ENCODE data around the gene EME1. TPM values are rescaled to one million over a fixed set of nuclear protein-coding genes. Genes with fewer than 3 reads are reported as not detected.
"Not testable (repeated sequence)": the region's sequence is repeated elsewhere in the genome, so short reads cannot be mapped to it uniquely, and the experiment has no call there.

The EME1 gene, protein sequence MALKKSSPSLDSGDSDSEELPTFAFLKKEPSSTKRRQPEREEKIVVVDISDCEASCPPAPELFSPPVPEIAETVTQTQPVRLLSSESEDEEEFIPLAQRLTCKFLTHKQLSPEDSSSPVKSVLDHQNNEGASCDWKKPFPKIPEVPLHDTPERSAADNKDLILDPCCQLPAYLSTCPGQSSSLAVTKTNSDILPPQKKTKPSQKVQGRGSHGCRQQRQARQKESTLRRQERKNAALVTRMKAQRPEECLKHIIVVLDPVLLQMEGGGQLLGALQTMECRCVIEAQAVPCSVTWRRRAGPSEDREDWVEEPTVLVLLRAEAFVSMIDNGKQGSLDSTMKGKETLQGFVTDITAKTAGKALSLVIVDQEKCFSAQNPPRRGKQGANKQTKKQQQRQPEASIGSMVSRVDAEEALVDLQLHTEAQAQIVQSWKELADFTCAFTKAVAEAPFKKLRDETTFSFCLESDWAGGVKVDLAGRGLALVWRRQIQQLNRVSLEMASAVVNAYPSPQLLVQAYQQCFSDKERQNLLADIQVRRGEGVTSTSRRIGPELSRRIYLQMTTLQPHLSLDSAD
- total RNA-seq (2014; rRNA removed; shearing (Covaris generic)) = 7.5 and 11.8 TPM in 2 replicates

DNA sequence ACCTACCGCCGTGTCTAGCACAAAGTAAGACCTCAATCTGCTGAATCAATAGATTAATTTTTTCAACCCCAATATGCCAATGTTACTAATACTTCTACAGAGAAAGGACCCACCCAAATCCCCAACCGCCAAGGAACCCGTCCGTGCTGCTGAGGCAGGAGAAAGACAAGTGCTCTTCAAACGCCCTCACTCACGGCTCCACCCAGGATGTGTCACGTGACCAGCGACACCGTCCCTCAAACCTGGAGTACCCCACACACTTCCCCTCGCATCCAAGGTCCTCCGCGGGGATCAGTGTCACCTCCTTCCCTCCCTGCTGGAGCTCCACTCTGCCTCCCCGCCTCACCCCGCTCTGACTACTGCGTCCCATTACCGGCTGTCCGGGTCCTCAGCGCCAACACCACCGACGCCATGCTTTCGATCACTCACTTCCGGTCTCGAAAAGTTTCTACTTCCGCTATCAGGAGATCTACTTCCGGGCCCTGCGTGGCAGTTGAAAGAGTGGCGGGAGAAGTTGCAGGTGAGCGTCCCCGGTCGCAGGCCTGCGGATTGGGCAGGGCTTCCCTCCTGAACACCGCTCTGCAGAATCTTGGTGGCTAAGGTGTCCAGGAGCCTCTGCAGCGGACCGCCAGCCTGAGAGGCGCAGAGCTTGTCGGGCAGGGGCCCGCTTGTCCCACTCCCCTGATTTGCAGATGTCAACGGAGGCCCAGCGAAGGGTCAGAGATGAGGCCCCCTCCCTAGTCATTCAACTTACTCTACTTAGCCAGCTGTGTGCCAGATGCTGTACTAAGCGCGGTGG lies at the start of gene EME1, which contains the start of gene MRPL27:
Gene EME1 (plus strand): TSS at position 472 of the 799 bp plus-strand sequence. CDS start 1,980 bp downstream, outside the sequence.
Gene MRPL27 (minus strand): TSS at position 427 of the 799 bp plus-strand sequence. CDS start 14 bp downstream, at position 413.
- peak; percentile 93 for DNase-seq (ENCODE audit: low spot score)

DNA sequence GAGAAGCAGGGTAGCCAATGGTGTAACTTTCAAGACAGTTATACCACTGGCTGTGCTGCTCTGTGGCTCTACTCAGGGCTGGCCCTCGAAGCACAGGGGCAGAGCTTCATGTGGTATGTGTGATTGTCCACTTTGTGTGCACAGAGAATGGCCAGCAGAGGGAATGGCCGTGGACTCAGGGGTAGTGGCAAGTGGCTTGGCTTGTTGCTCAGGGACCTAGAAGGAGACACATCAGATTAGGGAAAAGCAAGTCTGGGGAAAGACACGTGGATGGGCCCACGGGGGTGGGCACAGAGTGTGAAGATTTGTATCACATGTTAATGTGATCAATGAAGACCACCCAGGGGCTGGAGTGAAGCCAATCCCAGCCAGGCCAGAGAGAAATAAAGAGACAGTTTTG lies 47.1 kb upstream of the EME1 start:
- no peak for DNase-seq (ENCODE audit: low spot score)

DNA sequence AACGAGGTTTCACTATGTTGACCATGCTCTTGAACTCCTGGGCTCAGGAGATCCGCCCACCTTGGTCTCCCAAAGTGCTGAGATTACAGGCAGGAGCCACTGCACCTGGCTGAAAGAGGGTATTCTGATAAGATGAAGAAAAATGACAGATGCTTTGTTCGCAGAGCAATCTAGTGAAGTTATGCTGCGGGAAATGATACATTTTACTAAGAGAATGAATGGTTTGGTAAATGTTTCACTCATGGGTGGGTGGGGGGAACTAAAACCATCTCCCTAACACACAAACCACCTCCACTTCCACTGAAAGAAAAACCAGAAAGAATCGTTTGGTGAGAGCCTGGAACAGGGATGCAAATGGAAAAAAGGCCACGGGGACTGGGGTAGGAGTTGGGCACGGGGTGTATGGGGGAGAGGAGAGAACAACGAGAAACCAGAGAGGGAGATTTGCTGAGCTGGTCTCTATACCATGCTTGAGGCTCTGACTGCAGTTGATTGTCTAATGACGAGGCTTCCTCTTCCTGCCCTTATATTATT lies 46.1 kb upstream of the EME1 start:
- no peak for DNase-seq (ENCODE audit: low spot score)

DNA sequence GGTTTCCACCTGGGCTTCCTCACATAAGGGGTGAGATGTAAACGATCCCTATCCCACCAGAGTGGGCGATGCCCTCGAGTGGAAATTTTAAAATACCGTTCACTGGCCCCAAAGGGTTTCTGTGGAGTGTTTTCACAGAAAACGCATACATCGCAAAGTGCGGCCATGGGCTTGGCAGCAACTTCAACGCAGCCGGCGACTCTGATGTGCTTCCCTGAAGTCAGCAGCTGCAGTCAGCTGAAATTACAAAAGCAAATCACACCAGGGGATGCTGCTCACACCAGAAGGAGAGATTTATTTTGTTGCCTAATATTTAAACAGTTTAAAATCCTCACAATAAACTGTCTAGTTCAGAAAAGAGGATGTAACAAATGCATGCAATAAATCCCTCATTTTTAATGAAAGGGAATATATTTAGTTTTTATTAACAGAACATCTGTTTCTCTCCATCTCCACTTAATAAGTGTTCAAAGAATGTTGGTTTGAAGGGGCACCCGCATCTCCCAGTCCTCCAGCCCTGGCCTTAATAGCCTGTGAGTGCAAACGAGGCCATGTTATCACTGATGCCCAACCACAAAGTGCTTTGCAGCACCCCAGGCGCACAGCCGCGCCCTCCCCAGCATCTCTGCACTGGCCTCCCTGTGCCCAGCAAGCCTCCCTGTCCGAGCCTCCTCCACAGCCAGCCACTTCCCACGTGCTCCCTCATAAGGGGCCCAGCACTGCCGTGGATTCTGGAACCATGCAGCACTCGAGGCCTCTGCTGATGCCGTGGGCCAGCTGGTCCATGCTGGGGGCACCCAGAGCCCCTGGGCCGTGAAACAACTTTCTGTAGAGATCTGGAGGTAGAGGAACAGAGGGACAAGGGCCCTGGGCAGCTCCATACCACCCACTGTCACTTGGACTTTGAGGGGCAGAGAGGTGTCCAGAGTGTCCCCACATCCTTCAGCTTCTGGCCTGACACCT lies 44.4 kb upstream of the EME1 start:
- no peak for DNase-seq (ENCODE audit: low spot score)

DNA sequence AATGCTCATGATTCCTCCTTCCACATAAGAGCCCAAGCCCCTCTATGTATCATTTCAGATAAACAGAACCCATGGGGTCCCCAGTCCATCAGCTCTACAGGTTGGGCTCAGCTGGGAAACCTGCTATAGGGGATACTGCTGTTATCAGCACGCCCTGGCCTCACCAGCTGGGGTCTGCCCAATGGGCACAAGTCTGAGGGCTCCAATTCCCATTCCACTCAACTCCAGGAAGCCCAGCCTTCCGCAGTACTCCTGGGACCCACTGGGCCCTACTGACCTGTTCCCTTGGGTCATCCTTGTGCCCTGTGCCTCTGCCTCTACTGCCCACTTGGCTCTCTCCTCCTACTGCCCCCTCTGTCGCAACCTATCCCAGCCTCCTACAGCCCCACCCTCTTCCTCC lies 43.3 kb upstream of the EME1 start:
- DNase-seq (ENCODE audit: low spot score) = no peak

DNA sequence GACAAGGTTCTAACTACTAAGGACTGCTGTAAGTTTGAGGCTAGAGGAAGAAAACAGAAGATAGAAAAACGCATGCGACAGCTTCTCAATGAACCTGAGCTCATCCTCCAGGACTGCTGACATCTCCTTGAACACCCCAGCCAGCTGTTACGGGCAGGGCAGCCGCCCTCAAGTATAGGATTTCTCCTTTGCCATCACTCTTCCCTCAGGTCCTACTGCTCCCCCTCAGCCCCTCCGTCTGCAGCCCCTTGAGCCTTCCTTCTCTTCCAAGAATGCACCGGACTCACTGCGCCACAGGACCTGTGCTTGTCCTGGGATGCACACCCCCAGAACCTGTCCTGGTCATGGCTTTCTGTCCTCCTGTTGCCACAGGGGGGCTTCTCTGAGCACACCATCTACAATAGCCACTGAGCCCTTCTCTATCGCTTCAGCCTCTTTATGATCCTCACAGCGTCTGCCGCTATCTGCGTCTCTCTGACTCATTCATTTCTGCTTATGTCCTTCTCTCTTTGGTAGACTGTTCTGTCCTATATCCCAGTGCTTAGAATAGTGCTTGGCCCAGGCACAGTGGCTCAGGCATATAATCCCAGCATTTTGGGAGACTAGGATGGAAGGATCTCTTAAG lies 42.8 kb upstream of the EME1 start:
- no peak for DNase-seq (ENCODE audit: low spot score)

DNA sequence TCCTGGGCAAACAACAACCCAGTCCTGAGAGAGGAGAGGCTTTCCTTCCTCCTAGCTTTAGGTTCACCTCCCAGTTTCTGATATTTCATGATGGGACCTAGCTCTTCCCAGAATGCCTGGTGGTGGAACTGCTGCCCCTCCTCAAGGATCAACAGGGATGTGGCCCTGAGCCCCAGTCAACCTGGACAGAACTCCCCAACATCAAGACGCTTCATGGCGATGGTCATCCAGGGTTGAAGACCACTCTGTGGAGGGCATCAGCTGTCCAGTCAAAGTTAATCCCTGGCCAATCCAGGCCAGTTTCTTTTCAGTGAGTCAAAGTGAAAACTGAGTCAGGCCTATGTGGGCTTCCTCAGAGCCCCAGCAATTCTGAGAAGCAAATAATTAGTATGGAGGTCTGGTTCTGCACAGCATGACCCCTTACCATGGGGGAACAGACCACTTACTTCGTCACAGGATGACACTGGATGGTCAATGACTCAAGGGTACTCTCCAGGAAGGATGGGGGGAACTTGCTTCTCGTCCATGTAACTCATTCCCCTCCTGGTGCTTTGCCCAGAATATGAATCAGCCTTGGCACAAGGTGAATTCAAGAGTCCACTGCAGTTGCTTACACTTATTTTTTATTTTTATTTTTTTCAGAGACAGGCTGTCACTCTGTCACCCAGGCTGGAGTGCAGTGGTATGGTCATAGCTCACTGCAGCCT lies 41.8 kb upstream of the EME1 start:
- DNase-seq (ENCODE audit: low spot score) = no peak

DNA sequence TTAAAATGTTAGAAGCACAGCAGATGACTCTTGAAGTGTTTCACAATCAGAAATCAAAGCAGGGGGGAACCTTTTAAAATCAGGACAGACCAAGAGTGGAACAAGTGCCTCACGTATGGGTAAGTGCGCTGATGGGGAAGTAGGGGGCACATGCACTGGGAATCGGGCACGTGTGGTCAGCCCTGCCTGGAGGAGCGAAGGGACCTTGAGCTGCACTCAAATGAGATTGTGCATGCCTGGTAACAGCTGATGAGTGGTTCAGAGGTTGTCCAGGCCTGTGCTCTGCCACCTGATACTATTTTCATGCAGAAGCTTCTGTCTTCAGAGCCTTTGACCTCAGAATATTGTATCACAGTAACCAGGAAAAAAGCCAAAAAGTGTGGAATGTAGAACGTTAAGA lies 40.8 kb upstream of the EME1 start:
- DNase-seq (ENCODE audit: low spot score) = no peak

DNA sequence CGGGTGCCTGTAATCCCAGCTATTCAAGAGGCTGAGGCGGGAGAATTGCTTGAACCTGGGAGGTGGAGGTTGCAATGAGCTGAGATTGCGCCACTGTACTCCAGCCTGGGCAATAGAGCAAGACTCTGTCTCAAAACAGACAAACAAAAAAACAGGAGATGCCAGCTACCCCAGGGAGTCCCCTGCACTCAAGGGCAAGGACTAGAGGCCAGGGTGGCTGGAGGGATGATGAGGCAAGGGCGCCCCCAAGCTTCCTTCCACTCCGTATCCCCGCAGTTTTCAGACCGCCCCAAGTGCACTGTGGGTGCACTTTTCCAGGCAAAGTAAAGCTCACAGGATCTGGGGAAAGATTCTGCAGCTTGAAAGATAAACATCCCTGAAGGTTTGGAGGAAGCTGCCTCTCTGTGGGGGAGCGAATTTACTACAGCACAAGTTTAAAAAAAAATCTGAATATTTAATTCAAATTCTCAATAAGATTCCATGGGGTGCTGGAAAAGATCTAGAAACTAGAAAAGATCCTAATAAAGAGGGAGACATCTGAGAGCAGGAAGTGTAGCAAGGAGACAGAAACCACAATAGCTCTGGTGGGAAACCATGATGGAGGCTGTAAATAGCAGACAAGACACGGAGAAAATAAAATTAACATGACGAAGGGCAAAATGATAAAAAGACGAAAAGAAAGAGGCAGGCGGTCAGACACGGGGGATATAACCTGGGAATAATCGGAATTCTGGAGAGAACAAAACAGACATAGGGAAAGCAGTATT lies 39.6 kb upstream of the EME1 start:
- not testable (repeated sequence) for DNase-seq (ENCODE audit: low spot score)

DNA sequence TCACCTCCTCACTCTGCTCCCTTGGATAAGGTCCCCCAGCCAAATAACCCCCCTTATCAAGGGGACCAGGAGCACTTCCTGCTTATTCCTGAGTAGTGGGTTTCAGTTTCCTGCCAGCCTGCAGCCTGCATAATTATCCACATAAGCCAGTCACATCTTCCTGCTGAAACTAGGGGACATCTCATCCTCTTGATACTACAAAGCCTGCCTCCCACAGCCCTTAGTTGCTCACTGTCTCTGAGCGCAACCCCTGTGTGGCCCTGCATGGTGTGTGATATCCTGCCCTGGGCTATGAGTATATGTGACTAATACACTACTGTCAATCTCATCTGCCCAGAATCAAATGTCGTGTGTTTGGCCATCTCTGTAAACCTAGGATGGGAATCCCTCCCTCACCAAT lies 35.1 kb upstream of the EME1 start:
- DNase-seq (ENCODE audit: low spot score) = no peak

DNA sequence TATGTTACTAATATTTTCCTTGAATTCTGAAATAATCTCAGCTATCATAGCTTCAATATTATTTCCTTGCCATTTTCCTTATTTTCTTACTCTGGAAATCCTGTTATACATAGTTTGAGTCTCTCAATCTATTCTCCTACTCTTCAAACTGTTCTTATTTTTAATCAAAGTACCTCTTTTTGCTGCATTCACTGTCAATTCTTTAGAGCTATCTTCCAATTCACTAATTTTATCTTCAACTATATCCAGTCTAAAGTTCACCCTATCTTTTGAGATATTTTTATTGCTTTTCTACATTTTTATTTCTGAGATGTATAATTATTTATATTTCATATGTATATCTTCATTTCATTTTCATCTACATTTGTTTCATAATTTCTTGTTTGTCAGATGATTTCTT lies 34.4 kb upstream of the EME1 start:
- DNase-seq (ENCODE audit: low spot score) = no peak

DNA sequence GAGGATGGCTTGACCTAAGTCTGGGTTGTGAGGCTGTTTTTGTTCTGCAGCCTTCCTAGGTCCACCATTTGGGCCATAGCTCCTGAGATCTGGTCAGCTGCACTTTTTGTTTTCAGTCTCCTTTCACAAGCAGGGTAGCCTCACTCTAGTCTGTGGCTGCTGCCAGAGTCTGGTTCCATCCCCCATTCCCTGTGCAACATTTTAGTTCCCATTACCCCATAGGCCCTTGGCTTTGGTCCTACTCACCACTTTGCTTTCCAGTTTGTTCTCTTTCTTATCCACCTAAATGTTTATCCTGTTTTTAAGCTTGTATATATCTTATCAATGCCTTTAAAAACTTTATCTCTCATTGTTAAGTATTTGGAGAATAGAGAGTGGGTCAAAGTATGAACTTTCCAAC lies 33.6 kb upstream of the EME1 start:
- DNase-seq (ENCODE audit: low spot score) = no peak

DNA sequence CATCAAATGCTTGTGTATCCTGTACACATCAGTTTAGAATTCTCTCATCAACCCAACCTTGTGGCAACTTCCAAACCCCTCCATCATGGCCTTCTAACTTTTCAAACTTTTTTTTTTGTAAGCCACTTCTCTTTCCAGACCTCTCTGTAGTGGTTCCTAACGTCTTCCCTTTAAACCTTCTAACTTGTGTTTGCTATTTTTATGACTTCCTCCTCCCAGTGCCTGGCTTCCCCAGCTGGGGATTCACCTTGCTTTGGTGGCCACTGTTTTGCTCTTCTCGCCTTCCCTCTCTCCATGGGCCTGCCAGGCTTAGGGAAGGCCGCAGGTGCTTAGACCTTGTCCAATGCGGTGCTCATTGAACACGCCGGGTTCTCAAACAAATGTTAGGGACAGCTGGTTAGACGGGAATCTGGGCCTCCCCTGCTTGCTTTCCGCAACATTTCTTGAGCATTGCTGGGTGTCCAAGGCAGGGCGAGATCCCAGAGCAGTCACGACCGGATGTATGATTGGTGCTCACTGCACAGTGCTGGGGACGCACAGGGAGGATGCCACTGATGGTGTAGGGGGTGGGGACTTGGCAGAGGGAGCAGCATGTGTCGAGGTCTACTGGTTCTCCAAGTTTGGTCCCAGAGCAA lies 28.2 kb upstream of the EME1 start:
- peak; percentile 29 for DNase-seq (ENCODE audit: low spot score)

DNA sequence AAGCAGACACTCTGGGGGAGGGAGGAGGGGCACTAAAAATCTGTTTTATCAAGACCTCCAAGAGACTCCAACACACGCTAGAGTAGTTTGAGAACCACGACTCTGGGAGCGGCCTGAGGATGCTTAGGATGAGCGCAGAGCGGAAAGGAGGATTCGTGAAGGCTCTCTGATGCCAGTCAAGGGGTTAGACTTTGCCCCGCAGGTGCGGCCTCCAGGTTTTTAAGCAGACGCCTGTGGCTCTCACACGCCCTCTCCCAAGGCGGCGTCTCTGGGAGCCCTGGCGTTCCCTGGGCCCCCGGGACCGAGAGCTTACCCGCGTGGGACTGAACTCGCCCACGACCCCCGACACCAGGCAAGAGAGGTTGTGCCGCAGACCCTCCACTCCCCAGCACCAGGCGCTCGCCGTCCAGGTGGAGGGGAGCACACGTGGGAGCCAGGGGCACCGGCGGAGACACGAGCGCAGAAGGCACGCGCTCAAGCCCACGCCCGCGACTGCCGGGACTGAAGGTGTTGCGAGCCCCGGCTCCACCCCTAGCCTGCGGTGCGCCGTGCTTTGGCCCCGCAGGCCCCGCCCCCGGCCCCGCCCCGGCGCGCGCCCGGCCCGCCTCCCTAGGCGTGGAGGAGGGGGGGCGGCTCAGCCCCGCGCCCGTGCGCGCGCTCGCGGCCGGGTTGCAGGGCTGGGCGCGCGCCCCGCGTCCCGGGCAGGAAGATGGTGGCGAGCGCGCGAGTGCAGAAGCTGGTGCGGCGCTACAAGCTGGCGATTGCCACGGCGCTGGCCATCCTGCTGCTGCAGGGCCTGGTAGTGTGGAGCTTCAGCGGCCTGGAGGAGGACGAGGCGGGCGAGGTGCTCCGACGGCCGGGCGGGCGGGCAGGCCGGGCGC lies 27.4 kb upstream of the EME1 start, which contains the start of gene XYLT2:
Gene XYLT2 (plus strand): TSS at position 695 of the 881 bp plus-strand sequence. CDS start 15 bp downstream, at position 710.
- DNase-seq (ENCODE audit: low spot score) = peak; percentile 73

DNA sequence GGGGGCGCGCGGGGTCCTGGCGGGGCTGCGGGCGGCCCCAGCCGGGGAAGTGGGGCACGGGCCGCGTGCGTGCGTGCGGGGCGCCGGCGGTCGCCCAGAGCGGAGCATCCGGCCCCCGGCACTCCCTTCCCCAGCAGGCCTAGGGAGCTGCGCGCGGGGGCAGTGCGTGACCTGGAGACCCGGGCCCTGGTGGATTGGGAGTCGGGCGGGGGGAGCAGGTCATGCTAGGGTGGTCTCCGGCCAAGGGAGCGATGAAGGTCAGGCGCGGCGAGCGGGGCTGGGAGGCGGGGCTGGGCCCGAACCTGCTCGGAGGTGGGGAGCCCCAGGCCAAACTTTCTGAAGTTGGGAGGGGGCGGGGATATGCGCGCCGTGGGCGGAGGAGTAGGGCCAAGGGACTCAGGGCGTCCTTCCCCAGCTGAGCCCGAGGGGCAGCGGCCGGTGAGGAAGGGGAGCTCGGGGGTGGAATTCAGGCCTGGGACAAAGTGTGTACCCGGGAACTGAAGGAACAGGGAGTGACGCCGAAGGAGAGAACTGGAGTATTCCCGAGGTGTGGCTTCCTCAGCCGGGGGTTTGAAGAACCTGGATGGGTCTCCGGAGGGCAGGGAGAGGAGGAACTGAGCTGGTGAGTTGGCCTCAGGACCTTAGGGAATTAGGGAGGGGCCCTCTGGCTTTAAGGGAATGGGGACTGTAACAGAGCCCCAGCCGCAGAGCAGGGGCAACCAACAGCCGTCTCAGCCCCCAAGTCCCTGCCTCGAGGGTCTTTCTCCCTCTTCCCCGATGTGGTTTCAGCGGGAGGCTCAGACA lies 26.5 kb upstream of the EME1 start:
- DNase-seq (ENCODE audit: low spot score) = no peak

DNA sequence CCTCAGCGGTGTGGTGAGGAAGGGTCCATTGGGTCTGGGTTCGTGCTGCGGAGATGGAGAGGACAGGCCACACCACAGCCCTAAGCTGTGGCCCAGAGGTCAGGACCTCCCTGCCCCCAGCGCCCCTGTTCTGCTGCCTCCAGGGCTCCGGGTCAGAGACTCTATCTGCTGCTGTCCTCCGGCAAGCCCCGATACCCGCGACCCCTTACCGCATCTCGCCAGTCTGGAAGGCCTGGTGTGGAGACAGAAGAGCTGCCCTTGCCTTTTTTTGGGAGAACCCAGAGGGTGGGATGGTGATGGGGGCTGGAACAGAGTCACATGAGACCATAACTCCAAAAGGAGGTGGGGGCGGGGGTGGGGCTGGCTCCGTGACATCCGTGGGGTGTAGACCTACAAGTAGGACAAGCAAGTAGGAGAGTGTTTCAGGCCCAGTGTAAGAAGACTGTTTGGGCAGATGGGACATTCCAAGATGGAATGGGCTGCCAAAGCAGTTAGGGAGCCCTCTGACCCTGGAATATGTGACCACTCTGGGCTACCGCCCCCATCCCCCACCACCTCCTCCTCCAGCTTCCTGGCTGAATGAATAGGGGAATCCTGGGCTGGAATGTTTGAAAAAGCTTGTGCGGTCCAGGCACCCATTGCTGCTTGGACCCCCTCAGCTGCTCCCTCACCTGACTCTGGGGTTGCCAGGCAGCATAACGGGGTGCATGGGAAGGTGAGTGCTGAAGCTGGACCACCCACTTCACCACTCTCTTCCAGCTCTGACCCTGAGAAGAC lies 25.7 kb upstream of the EME1 start:
- no peak for DNase-seq (ENCODE audit: low spot score)

All from HT-29 (cell line).